Stimulated activated CD4-positive, alpha-beta T cell treated with anti-CD3 and anti-CD28 coated beads, Interleukin-1b, Interleukin-23, amount 100 ng/mL, for 48 hours (primary cell): ENCODE data around the gene VPS52.
"Not testable (repeated sequence)": the region's sequence is repeated elsewhere in the genome, so short reads cannot be mapped to it uniquely, and the experiment has no call there.

Experiments used
- DNase-seq: peaks from one replicate; pipeline ENCODE4 v3.0.0-alpha.2; 2020

Gene VPS52

DNA sequence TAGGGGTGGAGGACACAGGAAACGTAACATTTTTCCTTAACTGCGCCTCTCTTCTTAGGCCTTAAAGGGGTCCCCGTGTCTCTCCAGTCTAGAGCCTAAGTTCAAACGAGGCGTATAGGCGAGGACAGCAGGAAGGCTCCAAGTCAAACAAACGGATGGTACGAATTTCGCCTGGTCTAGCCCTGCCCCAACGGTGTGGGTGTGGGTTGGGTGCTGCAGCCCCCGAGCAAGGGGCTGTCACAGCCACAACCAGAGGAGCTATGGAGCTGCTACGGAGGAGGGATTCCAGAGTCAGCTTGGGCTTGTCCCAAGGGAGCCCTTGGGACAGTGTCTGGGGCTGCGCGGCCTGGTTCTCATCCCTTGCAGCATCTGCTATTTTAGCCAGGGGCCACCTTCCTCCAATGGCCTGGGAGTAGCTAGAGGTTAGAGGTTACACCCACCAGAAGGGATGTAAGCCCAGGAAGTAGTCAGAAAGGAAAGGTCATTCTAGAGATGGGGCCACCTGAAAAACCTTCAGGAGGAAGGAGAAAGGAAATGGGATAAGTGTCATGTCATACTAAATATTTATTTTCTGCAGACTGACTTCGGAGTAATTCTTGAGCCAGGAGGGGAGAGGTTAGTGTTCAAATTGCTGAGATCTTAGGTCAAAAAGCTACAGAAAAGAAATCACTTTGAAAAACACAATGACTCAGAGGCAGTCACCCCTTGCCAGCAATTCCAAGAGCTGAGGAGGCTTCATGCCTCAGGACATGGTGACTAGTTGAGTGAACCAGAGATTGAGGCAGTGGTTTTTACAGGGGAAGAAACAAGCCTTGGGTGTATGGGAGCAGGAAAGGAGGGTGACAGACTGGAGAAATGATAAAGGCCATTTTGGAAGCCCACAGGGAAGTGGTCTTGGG, 21.7 kb downstream of the VPS52 start:
- peak; percentile 50 for DNase-seq

- DNase-seq = peak; percentile 97
Observed at GRCh38 chr6:33248932-33249731, 22.5 kb downstream of the VPS52 start.

GRCh38 chr6:33248643-33248931, 23.1 kb downstream of the VPS52 start:
- no peak for DNase-seq

- peak; percentile 90 for DNase-seq
Observed at GRCh38 chr6:33247977-33248642, 23.6 kb downstream of the VPS52 start.

DNA sequence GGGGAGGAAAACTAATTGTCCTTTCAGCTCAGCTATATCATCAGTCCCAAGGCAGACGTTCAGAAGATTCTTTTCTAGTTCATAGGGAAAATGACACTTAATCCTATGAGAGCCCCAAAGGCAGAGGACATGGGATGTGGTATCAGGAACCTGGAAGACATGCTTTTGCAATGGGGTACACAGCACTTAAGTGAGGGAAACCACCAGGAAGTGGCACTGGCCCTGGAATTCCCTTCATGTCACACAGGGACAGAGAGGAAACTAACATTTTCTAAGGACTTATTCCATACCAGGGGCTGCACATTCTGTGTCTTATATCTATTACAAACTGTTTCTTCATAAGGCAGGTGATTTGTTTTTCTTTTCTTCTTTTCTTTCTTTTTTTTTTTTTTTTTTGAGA, 28.2 kb downstream of the VPS52 start:
- no peak for DNase-seq

DNA sequence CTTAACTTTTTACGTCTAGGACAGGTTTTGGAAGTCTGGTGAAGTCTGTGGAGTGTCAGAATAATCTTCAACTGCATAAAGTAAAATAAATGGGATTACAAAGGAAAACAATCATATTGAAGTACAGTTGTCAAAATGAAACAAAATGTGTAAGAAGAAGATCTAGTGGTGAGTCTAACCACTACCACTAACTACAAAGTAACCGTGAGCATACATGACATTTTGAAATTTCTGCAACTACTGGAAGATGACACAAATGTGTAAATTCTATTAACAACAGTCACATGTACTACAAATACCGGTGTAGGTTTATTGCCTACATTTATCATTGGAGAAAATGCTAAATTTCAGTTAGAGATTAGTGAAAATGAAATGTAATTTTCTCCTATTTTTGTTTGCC, 29.7 kb downstream of the VPS52 start:
- DNase-seq = no peak

DNA sequence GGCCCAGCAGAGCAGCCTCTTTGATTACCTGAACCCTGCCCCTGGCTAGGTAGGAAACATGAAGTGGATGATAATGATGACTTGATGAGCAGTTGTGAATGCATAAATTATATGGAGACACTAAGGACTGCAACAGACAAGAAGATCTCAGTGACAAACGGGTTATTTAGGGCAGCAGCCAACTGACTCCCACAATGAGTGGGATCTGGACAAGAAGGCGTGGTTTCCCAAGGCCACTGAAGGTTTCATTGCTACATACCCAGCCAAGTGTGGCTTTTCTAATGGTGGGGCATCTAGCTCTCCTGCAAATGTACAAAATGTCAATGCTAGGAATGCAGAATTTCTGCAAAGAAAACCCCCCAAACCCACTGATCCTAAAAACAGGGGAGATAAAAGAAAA, 33.9 kb downstream of the VPS52 start:
- no peak for DNase-seq

- no peak for DNase-seq
Observed at GRCh38 chr6:33236852-33237251, 34.8 kb downstream of the VPS52 start.

GRCh38 chr6:33236328-33236727, 35.3 kb downstream of the VPS52 start:
- DNase-seq = no peak

GRCh38 chr6:33235221-33235634, 36.4 kb downstream of the VPS52 start:
- DNase-seq = no peak

DNA sequence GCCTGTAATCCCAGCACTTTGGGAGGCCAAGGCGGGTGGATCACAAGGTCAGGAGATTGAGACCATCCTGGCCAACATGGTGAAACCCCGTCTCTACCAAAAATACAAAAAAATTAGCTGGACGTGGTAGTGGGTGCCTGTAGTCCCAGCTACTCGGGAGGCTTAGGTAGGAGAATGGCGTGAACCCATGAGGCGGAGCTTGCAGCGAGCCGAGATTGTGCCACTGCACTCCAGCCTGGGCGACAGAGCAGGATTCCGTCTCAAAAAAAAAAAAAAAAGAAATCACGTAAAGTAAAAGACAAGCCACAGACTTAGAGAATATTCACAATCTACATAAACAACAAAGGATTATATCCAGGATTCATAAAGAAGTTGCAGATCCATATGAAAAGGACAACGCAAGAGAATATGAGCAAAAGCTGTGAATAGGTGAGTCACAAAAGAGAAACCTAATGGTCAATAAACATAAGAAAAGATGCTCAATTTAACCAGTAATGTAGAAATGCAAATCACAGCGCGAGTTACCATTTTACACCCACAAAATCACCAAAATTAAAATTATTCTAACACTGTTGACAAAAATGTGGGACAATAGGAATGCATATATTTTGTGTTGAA, 45.1 kb downstream of the VPS52 start:
- DNase-seq = not testable (repeated sequence)

DNA sequence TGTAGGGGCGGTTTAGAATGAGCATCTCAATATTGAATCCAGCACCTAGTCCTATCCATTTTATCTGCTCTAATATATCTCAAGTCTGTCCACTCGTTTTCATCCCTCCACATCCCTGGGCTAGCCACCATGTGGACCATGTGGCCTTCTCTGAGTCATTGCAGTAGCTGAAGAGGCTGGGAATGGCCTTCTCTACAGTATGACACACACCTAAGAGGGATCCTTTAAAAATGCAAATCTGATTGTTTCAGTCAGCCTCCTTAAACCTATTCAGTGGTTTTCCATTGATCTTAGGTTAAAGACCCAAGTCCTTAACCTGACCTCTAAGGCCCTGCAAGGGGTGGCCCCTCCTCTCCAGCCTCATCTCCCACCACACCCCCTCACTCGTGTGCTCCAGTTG, 54.0 kb downstream of the VPS52 start:
- DNase-seq = no peak

GRCh38 chr6:33217246-33217645, 54.4 kb downstream of the VPS52 start:
- DNase-seq = no peak

DNA sequence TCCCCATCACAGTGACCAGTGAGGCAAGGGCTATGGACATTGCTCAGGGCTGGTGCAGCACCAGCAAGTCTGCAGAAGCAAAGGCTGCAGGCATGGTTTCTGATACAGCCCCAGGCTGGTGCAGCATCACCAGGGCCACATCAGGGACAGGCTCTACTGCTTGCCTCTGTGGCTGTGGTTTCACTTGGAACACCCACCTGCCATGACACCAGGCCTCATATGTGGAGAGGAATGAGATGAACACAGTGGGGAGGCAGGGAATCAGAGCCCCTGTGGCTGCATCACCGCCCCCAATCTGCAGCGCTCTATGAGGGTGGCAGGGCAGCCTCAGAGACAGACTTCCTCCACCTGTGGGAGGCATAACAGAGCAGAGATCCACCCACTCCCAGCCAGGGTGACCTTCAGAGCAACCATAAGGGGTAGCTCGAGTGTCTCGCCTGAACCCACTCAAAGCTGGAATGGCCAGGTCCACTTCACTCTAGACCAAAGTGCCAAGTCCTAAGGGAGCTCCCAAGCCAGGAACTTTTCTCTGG, 55.5 kb downstream of the VPS52 start:
- DNase-seq = no peak

DNA sequence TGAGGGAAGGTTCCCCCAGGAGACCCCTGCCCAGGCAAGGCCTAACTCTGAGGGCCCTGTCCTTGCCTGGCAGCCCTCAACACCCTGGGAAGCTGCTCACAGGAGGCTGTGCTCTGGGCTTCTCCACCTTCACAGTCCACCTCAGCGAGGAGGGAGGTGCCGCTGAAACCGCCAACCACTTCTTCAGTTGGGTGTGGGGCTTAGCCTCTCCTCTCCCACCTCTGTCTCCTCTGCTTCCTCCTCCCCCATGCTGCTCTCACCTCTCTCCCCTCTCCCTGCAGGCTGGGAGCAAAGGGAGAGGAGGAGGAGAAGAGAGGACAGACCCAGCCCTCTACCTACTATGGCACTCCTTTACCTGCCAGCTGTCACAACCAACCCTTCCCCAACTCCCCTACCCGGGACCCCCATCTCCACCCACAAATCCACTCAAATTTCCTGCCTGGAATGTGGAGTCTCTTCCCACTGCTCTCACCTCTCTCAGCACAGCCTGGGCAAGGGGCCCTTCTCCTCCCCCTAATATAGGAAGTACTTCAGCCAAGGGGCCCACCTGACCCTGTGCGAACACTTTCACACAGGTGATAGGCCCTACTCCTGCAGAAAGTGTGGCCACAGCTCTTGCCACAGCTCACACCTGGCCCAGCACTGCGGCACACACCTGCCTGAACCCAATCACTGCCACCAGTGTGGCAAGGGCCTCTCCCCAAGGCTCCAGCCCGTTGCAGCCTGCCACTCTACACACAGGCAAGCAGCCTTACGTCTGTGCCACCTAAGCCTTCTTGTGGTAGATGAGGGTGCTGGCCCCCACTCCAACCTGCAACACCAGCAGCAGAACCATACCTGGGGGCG, 56.2 kb downstream of the VPS52 start:
- no peak for DNase-seq

DNA sequence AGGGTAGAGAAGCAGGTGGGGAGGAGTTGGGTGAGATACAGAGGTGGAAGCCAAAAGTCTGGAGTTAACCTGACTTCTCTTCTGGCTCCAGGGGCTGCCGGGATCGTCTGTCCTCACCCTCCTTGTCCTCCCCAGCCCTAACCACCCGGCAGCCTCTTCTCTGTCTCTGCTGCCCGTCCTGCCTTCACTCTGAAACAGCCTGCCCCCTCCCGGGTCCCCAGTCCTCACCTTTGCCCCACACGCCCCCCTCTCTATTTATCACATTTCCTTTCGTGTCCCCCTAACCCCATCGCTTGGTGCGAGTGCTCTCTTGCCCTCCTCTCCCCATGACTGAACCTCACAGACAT, 57.7 kb downstream of the VPS52 start:
- no peak for DNase-seq

GRCh38 chr6:33213166-33213988, 58.3 kb downstream of the VPS52 start:
- no peak for DNase-seq

DNA sequence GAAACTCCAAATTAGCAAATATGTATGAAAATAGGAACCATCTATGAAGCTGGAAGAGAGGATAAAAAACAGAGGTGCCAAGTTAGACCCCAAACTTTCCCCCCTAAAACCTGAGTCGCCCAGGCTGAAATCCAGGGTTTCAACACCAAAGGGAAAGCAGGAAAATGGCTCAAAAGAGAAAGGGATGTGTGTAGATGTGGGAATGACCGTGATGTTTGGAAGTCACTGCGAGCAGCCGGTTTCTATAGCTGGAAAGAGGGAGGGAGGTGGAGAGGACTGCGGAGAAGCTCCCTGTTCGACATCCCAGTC, 58.9 kb downstream of the VPS52 start:
- DNase-seq = no peak

- no peak for DNase-seq
Observed at GRCh38 chr6:33211666-33212422, 59.8 kb downstream of the VPS52 start.

DNA sequence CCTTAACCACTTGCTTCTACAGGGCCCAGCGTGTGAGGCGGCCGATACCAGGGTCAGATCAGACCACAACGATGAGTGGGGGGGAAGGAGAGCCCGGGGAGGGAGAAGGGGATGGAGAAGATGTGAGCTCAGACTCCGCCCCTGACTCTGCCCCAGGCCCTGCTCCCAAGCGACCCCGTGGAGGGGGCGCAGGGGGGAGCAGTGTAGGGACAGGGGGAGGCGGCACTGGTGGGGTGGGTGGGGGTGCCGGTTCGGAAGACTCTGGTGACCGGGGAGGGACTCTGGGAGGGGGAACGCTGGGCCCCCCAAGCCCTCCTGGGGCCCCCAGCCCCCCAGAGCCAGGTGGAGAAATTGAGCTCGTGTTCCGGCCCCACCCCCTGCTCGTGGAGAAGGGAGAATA, 60.5 kb downstream of the VPS52 start:
- no peak for DNase-seq

GRCh38 chr6:33209856-33210255, 61.8 kb downstream of the VPS52 start:
- no peak for DNase-seq
